AG20443 (cell line): ENCODE results near the gene HOXD4.
A peak's percentile ranks its signal among the peaks of the same experiment; 100 is the strongest.

Experiments used
- DNase-seq: peaks from one replicate; pipeline ENCODE4 v3.0.0; 2012; ENCODE audit warnings: low spot score, mixed read lengths

Gene HOXD4

DNA sequence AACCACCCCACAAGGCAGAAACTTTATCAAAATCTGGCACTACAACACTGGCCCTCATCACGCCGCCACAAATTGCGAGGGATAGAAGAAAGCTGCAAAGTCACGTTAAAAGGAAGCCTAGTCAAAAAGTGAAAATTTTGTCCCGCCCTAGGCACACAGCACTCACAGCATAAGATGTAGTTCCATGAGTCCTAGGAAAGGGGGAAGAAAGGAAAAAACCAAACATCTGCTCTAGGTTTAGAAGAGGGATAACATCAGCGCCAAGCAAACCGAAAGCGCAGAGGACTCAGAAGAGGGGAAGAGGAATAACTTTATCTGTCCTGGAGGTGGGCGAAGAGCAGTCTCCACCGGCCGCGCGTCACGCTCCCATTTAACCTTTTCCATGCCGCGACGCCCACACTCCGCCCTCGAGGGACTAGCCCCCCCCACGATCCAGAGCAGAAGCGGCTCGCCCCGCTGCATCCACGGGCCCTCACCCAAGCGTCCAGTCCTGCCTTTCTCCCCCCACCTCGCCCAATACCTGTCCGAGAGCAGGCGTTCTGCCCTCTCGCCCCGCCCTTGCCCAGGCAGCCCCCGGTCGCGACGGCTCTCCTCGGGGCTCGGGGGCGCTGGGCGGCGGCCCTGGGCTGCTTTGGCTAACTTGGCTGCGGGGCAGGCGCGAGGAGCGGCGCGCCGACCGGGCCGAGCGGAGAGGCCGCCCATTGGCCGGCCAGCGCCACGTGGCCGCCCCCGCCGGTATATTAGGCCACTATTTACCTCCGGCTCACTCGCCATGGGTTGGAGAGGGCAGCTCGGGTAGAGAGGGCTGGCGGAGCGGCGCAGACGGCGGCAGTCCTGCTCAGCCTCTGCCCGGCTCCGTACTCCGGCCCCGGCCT, 36.8 kb downstream of the HOXD4 start, which contains the start of gene HOXD1:
HOXD1 (plus strand) TSS at position 770 of the 875 bp plus-strand sequence. CDS start 134 bp downstream, outside the sequence.
- peak; percentile 94 for DNase-seq

DNA sequence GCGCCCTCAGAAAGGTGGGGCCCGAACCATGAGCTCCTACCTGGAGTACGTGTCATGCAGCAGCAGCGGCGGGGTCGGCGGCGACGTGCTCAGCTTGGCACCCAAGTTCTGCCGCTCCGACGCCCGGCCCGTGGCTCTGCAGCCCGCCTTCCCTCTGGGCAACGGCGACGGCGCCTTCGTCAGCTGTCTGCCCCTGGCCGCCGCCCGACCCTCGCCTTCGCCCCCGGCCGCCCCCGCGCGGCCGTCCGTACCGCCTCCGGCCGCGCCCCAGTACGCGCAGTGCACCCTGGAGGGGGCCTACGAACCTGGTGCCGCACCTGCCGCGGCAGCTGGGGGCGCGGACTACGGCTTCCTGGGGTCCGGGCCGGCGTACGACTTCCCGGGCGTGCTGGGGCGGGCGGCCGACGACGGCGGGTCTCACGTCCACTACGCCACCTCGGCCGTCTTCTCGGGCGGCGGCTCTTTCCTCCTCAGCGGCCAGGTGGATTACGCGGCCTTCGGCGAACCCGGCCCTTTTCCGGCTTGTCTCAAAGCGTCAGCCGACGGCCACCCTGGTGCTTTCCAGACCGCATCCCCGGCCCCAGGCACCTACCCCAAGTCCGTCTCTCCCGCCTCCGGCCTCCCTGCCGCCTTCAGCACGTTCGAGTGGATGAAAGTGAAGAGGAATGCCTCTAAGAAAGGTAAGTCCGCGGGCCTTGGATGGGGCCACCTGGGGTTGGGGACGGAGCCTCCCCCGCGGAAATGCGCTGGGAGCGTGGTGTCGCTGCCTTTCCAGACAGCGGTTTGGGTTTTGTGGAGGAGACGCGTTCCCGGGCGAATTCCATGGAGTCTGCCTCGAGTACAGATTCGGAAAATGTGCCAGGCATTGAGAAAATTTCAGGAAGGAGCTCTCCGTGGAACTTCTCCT, 37.7 kb downstream of the HOXD4 start:
- peak; percentile 37 for DNase-seq

- DNase-seq = no peak
Measured at GRCh38 chr2:176189681-176190641, 38.6 kb downstream of the HOXD4 start.

GRCh38 chr2:176192351-176192750, 41.0 kb downstream of the HOXD4 start:
- no peak for DNase-seq

GRCh38 chr2:176193048-176193447, 41.7 kb downstream of the HOXD4 start:
- no peak for DNase-seq

DNA sequence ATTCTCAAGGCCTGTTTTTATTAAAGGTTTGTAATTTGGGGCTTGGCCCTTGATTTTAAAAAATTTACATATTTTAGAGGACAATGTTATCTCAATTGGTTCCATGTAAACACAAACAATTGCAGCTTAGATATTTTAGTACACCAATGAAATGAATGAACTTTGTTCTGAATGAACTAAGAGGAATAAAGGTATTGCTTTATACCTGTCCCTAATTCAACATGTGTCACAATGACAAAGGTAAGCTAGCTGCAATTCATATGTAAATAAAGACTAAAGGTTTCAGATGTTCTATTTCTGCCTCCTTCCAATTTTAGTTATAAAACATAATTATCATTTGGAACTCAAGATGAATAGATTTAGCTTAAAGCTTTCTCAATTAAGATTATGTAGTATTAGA, 48.6 kb downstream of the HOXD4 start:
- no peak for DNase-seq

GRCh38 chr2:176200971-176201370, 49.6 kb downstream of the HOXD4 start:
- no peak for DNase-seq

DNA sequence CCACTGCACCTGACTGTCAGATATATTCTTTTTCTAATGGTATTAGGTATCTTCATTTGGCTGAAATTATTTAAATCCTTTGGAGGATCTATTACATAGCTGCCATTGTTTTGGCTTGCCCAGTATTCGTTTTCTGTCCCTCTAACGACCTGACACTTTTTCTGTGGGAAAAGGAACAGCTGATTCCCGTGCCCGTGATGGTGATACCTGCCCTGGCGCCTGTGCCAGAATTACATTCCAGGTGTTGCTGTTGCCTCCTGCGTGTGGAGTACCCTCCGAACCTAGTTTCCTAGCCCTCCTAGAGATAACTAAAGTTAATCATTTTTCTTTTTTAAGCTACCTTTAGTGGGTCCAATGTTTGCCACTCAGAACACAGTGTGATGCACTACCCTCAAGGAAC, 51.1 kb downstream of the HOXD4 start:
- no peak for DNase-seq
